Panc1 (cell line): ENCODE data around the gene DSCAML1. TPM values are rescaled to one million over a fixed set of nuclear protein-coding genes. Genes with fewer than 3 reads are reported as not detected.

ENCODE experiments used
- ATAC-seq: fragments of 200-7000 bp; cut with Tn5 transposase; 2 replicates; pipeline ENCODE4 v1.9.1; 2020; ENCODE audit warnings: mild to moderate bottlenecking, moderate library complexity
- Bru-seq: library from RNA; stranded (reverse); fragments of 400-500 nt; gene quantifications from one replicate; lab custom pipeline; 2021; lab: Mats Ljungman, UMichigan
- BruChase-seq, 2 experiments: library from RNA; stranded (reverse); fragments of 400-500 nt; gene quantifications; one replicate each; lab custom pipeline; 2021; lab: Mats Ljungman, UMichigan
- BruUV-seq: library from RNA; stranded (reverse); fragments of 400-500 nt; replicated peaks from 2 replicates; lab custom pipeline; 2021; lab: Mats Ljungman, UMichigan
- CTCF ChIA-PET: fragments of 300-600 bp; sonication (Branson Sonifier 250); formaldehyde crosslinking; loops from one replicate; lab custom pipeline; 2022; ENCODE audit warnings: antibody characterized with exemption; lab: Charles Lee
- POLR2A ChIA-PET: fragments of 300-600 bp; sonication (Branson Sonifier 250); formaldehyde crosslinking; loops from one replicate; lab custom pipeline; 2022; ENCODE audit warnings: antibody characterized with exemption; lab: Charles Lee
- DNase-seq: peaks from one replicate; pipeline ENCODE4 v3.0.0-alpha.2; 2010; ENCODE audit warnings: low read depth, low spot score
- H3K27ac ChIP-seq: 2 replicates; pipeline ENCODE4 v1.5.1; 2011; ENCODE audit warnings: mild to moderate bottlenecking, low read length, inconsistent platforms
- H3K27me3 ChIP-seq: fragments of 200-500 bp; sonication (Bioruptor generic); 2 replicates; pipeline ENCODE4 v1.6.0; 2014; ENCODE audit warnings: low read length, inconsistent platforms; ENCODE audit not compliant: control insufficient read depth, insufficient read depth
- H3K36me3 ChIP-seq: fragments of 200-500 bp; sonication (Bioruptor generic); 2 replicates; pipeline ENCODE4 v1.5.1; 2014; ENCODE audit warnings: inconsistent platforms, mild to moderate bottlenecking, low read length, moderate library complexity; ENCODE audit not compliant: control insufficient read depth, insufficient read depth
- H3K4me1 ChIP-seq: 2 replicates; pipeline ENCODE4 v1.5.1; 2011; ENCODE audit warnings: inconsistent platforms, mild to moderate bottlenecking, low read length, moderate library complexity; ENCODE audit not compliant: control insufficient read depth, insufficient read depth
- H3K4me3 ChIP-seq, 2 experiments: 2 replicates each; pipeline ENCODE4 v1.5.1; 2011 to 2012; ENCODE audit warnings: low read depth in 2 of 2, low read length in 2 of 2, mild to moderate bottlenecking in 2 of 2, inconsistent platforms in 1 of 2, moderate library complexity in 1 of 2
- H3K9me3 ChIP-seq: fragments of 200-500 bp; sonication (Bioruptor generic); 2 replicates; pipeline ENCODE4 v1.5.1; 2014; ENCODE audit warnings: low read depth, mild to moderate bottlenecking, inconsistent platforms, low read length, moderate library complexity; ENCODE audit not compliant: control insufficient read depth, insufficient read depth
- POLR2AphosphoS5 ChIP-seq: IDR thresholded peaks from 2 replicates; pipeline ENCODE4 v1.6.1; 2012; ENCODE audit warnings: mild to moderate bottlenecking, low read depth, low read length, moderate library complexity
- SIN3A ChIP-seq: IDR thresholded peaks from 2 replicates; pipeline ENCODE4 v1.6.1; 2012; ENCODE audit warnings: low read depth, mild to moderate bottlenecking, low read length, moderate library complexity, borderline replicate concordance; ENCODE audit not compliant: insufficient read depth
- TCF7L2 ChIP-seq: IDR thresholded peaks from 2 replicates; pipeline ENCODE4 v1.6.1; 2011; ENCODE audit warnings: mild to moderate bottlenecking, low read depth, low read length, inconsistent platforms
- in situ Hi-C: cut with HindIII; loops from 2 replicates; pipeline ENCODE4 v1.10.0; 2016; ENCODE audit warnings: low sequenced_read_pairs, low pct_unique_long_range_greater_than_20kb
- intact Hi-C: fragments of 100-400 bp; cut with micrococcal nuclease; formaldehyde crosslinking; loops from one replicate; pipeline ENCODE4 v1.10.0; 2022; ENCODE audit not compliant: unreplicated experiment
- long read RNA-seq: library from polyadenylated mRNA; unstranded; transcript quantifications from one replicate; pipeline ENCODE4 v2.0.0, GENCODE V29; 2021; ENCODE audit not compliant: unreplicated experiment
- polyA plus RNA-seq: library from polyadenylated mRNA; unstranded; fragments of >200 nt; gene quantifications from one replicate; pipeline ENCODE4 v1.2.1, GENCODE V29; 2012; ENCODE audit warnings: missing spikeins; ENCODE audit not compliant: insufficient read length
- total RNA-seq: library from RNA; stranded (reverse); gene quantifications from one replicate; pipeline ENCODE4 v1.2.1, GENCODE V29; 2021; ENCODE audit not compliant: unreplicated experiment
- TF ChIP-seq, protein P1 (sequence below): fragments of 450-650 bp; IDR thresholded peaks from 2 replicates; pipeline ENCODE4 v1.5.1; 2017; ENCODE audit warnings: mild to moderate bottlenecking
- TF ChIP-seq, protein P2 (sequence below), 2 experiments: IDR thresholded peaks; 2 replicates each; pipeline ENCODE4 v1.6.1; 2011 to 2012; ENCODE audit warnings: low read depth in 2 of 2, control low read depth in 1 of 2, low read length in 1 of 2, mild to moderate bottlenecking in 1 of 2, moderate library complexity in 1 of 2; ENCODE audit not compliant: insufficient read depth in 1 of 2

The DSCAML1 gene, protein sequence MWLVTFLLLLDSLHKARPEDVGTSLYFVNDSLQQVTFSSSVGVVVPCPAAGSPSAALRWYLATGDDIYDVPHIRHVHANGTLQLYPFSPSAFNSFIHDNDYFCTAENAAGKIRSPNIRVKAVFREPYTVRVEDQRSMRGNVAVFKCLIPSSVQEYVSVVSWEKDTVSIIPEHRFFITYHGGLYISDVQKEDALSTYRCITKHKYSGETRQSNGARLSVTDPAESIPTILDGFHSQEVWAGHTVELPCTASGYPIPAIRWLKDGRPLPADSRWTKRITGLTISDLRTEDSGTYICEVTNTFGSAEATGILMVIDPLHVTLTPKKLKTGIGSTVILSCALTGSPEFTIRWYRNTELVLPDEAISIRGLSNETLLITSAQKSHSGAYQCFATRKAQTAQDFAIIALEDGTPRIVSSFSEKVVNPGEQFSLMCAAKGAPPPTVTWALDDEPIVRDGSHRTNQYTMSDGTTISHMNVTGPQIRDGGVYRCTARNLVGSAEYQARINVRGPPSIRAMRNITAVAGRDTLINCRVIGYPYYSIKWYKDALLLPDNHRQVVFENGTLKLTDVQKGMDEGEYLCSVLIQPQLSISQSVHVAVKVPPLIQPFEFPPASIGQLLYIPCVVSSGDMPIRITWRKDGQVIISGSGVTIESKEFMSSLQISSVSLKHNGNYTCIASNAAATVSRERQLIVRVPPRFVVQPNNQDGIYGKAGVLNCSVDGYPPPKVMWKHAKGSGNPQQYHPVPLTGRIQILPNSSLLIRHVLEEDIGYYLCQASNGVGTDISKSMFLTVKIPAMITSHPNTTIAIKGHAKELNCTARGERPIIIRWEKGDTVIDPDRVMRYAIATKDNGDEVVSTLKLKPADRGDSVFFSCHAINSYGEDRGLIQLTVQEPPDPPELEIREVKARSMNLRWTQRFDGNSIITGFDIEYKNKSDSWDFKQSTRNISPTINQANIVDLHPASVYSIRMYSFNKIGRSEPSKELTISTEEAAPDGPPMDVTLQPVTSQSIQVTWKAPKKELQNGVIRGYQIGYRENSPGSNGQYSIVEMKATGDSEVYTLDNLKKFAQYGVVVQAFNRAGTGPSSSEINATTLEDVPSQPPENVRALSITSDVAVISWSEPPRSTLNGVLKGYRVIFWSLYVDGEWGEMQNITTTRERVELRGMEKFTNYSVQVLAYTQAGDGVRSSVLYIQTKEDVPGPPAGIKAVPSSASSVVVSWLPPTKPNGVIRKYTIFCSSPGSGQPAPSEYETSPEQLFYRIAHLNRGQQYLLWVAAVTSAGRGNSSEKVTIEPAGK (N-terminal part only)
- total RNA-seq, result 1.6 TPM
- 1.1 TPM for polyA plus RNA-seq
- Bru-seq, nascent RNA, result percentile 29 among the genes with signal in this experiment
- percentile 29 among the genes with signal in this experiment for BruChase-seq, experiment 1, labeled RNA remaining after a 2-hour chase
- BruChase-seq, experiment 2, labeled RNA remaining after a 6-hour chase, result percentile 27 among the genes with signal in this experiment
- long read RNA-seq, partial matches to known transcripts, result 0 of 2 reads
- long read RNA-seq, other reads (novel, unspliced or antisense), result 2 of 2 reads

DNA sequence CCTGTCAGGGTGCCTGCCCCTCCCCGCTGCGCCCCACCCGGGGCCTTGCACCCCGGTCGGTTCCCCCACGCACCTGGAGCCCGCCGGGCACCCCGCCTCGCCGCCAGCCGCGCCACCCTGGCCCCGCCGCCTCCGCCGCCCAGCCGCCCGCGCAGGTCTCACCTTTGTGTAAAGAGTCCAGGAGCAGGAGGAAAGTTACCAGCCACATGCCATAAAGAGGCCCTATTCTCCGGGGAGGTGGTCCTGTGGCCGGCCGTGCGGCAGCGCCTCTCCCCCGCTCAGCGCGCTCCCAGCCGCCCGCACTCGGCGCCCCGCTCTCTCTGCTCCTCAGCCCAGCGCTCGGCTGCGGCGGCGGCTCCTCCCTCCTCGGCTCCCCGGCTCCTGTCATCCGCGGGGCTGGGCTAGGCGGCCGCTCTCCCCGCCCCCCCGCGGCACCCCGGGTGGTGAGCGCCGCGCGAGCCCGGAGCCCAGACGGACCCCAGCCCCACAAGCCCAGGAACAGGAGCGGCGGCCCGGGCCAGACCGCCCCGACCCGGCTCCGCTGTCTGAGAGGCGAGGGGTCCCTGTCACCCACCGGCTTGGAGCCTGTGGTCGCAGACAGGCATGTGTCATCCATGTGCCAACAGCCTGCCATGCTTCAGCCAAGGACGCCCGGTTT, at the start of gene DSCAML1:
TSS of gene DSCAML1 (minus strand) at position 345 of the 658 bp plus-strand sequence. CDS start at position 208, 137 bp downstream.
- in situ Hi-C loops (no loop called here), intact Hi-C loops (no loop called here)
- Histone ChIP-seq H3K9me3 (no peaks in the 10 kb centered on the region), H3K27ac (no peak within 1 kb of the TSS), H3K4me3 (peak within 1 kb of the TSS in 1 of 2 experiments; percentile 29; a peak in 3 of 4 replicates), H3K36me3 (no peaks in the 10 kb centered on the region; the same call in 1 of the 2 replicates), H3K27me3 (peaks cover 39% of the 10 kb centered on the region), H3K4me1 (peaks cover 10% of the 10 kb centered on the region)
- DNase-seq (no peak), ATAC-seq (peak; percentile 79)
- no TSS peak for BruUV-seq
- TF ChIP-seq SIN3A, result no peak
- TF ChIP-seq, protein P1, sequence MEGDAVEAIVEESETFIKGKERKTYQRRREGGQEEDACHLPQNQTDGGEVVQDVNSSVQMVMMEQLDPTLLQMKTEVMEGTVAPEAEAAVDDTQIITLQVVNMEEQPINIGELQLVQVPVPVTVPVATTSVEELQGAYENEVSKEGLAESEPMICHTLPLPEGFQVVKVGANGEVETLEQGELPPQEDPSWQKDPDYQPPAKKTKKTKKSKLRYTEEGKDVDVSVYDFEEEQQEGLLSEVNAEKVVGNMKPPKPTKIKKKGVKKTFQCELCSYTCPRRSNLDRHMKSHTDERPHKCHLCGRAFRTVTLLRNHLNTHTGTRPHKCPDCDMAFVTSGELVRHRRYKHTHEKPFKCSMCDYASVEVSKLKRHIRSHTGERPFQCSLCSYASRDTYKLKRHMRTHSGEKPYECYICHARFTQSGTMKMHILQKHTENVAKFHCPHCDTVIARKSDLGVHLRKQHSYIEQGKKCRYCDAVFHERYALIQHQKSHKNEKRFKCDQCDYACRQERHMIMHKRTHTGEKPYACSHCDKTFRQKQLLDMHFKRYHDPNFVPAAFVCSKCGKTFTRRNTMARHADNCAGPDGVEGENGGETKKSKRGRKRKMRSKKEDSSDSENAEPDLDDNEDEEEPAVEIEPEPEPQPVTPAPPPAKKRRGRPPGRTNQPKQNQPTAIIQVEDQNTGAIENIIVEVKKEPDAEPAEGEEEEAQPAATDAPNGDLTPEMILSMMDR, result no peak
- no peak for TF ChIP-seq TCF7L2
- TF ChIP-seq, protein P2, sequence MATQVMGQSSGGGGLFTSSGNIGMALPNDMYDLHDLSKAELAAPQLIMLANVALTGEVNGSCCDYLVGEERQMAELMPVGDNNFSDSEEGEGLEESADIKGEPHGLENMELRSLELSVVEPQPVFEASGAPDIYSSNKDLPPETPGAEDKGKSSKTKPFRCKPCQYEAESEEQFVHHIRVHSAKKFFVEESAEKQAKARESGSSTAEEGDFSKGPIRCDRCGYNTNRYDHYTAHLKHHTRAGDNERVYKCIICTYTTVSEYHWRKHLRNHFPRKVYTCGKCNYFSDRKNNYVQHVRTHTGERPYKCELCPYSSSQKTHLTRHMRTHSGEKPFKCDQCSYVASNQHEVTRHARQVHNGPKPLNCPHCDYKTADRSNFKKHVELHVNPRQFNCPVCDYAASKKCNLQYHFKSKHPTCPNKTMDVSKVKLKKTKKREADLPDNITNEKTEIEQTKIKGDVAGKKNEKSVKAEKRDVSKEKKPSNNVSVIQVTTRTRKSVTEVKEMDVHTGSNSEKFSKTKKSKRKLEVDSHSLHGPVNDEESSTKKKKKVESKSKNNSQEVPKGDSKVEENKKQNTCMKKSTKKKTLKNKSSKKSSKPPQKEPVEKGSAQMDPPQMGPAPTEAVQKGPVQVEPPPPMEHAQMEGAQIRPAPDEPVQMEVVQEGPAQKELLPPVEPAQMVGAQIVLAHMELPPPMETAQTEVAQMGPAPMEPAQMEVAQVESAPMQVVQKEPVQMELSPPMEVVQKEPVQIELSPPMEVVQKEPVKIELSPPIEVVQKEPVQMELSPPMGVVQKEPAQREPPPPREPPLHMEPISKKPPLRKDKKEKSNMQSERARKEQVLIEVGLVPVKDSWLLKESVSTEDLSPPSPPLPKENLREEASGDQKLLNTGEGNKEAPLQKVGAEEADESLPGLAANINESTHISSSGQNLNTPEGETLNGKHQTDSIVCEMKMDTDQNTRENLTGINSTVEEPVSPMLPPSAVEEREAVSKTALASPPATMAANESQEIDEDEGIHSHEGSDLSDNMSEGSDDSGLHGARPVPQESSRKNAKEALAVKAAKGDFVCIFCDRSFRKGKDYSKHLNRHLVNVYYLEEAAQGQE (IDR thresholded peaks at IDR 0.05; ENCODE audit: insufficient read depth in 1 of 2, low read depth in 2 of 2, low read length in 1 of 2), result no peak
- TF ChIP-seq POLR2AphosphoS5, result no peak
- ChIA-PET POLR2A (no interaction called here), CTCF (no interaction called here)
